SK-N-SH treated with all-trans-retinoic acid at 6 μM for 48 hours (cell line): ENCODE data around the gene TIGD4.

Source experiments
- CSDC2 ChIP-seq: fragments of 250-450 bp; sonication (Bioruptor Pico); IDR thresholded peaks from 2 replicates; pipeline ENCODE4 v1.5.0; 2020; ENCODE audit warnings: mild to moderate bottlenecking, moderate library complexity
- ESRRG ChIP-seq: fragments of 250-450 bp; sonication (Bioruptor Pico); IDR thresholded peaks from 2 replicates; pipeline ENCODE4 v1.6.1; 2021; ENCODE audit warnings: mild to moderate bottlenecking
- PATZ1 ChIP-seq: fragments of 250-450 bp; sonication (Bioruptor Pico); IDR thresholded peaks from 2 replicates; pipeline ENCODE4 v1.8.0; 2020; ENCODE audit warnings: mild to moderate bottlenecking, moderate library complexity, borderline replicate concordance
- RARB ChIP-seq: fragments of 250-450 bp; sonication (Bioruptor Pico); IDR thresholded peaks from 2 replicates; pipeline ENCODE4 v1.8.0; 2021; ENCODE audit warnings: mild to moderate bottlenecking, moderate library complexity
- ZFP3 ChIP-seq: fragments of 250-450 bp; sonication (Bioruptor Pico); IDR thresholded peaks from 2 replicates; pipeline ENCODE4 v1.5.0; 2020; ENCODE audit warnings: mild to moderate bottlenecking, moderate library complexity
- TF ChIP-seq, protein P1 (sequence below): fragments of 250-450 bp; sonication (Bioruptor Pico); IDR thresholded peaks from 2 replicates; pipeline ENCODE4 v1.5.1; 2020; ENCODE audit warnings: low read depth, mild to moderate bottlenecking, moderate library complexity
- TF ChIP-seq, protein P2 (sequence below): fragments of 250-450 bp; sonication (Bioruptor Pico); IDR thresholded peaks from 2 replicates; pipeline ENCODE4 v1.8.0; 2021; ENCODE audit warnings: low read depth, mild to moderate bottlenecking, moderate library complexity, borderline replicate concordance

- TF ChIP-seq, protein P1, sequence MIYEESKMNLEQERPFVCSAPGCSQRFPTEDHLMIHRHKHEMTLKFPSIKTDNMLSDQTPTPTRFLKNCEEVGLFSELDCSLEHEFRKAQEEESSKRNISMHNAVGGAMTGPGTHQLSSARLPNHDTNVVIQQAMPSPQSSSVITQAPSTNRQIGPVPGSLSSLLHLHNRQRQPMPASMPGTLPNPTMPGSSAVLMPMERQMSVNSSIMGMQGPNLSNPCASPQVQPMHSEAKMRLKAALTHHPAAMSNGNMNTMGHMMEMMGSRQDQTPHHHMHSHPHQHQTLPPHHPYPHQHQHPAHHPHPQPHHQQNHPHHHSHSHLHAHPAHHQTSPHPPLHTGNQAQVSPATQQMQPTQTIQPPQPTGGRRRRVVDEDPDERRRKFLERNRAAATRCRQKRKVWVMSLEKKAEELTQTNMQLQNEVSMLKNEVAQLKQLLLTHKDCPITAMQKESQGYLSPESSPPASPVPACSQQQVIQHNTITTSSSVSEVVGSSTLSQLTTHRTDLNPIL (CRISPR knock-in tag) = no peak
- TF ChIP-seq CSDC2 (CRISPR knock-in tag) (no peak), ZFP3 (no peak), ESRRG (CRISPR knock-in tag) (no peak), RARB (CRISPR knock-in tag) (no peak), PATZ1 (CRISPR knock-in tag) (no peak)
- TF ChIP-seq, protein P2, sequence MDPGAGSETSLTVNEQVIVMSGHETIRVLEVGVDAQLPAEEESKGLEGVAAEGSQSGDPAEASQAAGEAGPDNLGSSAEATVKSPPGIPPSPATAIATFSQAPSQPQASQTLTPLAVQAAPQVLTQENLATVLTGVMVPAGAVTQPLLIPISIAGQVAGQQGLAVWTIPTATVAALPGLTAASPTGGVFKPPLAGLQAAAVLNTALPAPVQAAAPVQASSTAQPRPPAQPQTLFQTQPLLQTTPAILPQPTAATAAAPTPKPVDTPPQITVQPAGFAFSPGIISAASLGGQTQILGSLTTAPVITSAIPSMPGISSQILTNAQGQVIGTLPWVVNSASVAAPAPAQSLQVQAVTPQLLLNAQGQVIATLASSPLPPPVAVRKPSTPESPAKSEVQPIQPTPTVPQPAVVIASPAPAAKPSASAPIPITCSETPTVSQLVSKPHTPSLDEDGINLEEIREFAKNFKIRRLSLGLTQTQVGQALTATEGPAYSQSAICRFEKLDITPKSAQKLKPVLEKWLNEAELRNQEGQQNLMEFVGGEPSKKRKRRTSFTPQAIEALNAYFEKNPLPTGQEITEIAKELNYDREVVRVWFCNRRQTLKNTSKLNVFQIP (CRISPR knock-in tag) = no peak
These were observed 7.6 kb downstream of the TIGD4 start for GRCh38 chr4:152771741-152772533.
